ENCODE data around the gene NHLRC4. TPM values are rescaled to one million over a fixed set of nuclear protein-coding genes. Genes with fewer than 3 reads are reported as not detected.

Gene NHLRC4
- total RNA-seq, 1 donor from 2014 or later = 0.41 TPM

DNA sequence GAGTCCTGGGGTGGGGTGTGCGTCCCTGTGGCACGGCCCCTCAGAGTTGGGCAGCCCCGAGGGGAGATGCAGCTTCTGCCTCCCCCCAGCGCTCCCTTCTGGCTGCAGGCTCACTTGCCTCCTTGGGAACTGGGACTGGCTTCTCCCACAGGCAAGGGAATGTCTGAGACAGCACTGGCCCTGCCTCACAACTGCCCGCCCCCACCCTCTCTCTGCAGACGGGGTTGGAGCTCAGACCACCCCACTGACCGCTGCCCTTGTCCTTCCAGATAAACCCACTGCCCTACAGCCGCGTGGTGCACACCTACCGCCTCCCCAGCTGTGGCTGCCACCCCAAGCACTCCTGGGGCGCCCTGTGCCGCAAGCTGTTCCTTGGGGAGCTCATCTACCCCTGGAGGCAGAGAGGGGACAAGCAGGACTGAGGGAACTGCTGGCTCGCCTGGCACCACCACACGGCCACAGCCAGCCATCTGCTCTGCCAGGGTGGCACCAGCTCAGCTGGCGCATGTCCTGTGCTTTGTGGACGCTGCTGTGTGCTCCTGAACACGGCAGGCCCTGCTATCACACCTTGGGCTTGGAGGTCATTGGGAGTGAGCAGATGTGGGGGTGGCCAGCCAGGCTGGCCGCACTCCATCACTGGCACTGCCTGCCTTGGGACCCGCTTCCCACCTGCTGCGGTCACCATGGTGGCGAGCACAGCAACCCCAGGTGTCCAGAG is 16.0 kb downstream of the NHLRC4 start:
- no peak for DNase-seq

DNA sequence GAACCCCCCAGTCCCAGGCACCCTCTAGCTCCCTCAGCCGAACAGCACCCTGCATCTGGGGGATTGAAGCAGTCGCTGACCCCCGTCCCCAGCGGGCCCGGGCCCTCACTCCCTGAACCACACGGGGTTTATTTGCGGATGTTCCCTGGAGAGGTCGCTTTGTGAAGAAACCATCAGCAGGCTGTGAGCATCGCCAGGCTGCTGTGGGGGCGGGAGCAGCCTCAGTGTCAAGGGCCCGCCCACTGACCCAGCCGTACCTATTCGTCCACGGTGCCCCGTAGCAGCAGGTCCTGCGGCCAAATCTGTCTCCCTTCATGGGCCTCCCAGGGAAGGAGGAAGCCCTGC is 16.6 kb downstream of the NHLRC4 start:
- no peak for DNase-seq

DNA sequence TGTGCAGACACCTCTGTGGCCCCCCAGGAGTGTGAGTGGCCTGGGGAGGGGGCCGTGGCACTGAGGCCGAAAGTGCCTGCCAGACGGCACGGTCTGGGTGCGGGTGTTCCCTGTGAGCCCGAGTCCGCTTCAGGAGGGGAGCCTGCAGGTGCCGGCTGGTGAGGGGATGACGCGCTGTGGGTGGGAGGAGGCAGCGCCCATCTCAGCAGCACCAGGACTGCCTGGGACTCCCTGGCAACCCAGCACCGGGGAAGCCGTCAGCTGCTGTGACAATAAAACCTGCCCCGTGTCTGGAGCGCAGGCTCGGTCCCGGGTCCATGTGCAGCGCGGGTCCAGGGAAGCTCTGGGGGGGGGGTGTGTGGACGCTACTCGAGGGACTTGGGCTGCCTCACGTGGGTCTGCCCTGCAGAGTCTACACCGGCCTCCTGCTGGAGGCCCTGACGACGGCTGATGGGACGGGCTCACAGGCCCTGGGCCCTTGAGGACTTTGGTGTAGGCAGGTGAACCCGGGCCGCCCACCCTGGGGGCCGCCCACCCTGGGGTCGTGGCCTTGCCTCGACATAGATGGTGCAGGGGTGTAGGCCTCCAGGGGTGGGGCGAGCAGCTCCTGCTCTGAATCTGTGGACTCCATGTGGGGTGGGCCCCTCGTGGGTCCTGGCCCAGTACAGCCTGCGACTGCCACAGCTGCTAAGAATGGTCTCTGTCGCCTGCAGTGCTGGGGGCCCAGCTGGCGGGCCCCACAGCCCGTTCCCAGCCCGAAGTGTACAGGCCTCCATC is 17.2 kb downstream of the NHLRC4 start:
- no peak for DNase-seq

DNA sequence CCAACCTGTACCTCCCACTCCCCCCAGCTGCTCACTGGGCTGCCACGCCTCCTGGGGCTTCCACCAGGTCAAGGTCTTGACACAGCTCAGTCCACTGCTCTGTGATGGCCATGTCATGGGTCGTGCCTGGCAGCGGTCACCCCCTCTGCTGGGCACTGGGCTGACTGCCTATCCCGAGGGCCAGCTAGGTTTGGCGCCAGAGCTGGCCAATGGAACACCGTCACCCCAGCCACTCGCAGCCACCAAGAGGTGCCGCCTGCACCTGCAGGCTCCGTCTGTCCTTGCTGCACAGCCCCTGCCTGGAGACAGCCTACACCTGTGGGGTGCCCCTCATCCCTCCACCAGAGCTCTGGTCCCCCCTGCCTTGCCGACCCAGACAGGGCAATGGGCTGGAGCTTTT is 18.5 kb downstream of the NHLRC4 start:
- DNase-seq = no peak

DNA sequence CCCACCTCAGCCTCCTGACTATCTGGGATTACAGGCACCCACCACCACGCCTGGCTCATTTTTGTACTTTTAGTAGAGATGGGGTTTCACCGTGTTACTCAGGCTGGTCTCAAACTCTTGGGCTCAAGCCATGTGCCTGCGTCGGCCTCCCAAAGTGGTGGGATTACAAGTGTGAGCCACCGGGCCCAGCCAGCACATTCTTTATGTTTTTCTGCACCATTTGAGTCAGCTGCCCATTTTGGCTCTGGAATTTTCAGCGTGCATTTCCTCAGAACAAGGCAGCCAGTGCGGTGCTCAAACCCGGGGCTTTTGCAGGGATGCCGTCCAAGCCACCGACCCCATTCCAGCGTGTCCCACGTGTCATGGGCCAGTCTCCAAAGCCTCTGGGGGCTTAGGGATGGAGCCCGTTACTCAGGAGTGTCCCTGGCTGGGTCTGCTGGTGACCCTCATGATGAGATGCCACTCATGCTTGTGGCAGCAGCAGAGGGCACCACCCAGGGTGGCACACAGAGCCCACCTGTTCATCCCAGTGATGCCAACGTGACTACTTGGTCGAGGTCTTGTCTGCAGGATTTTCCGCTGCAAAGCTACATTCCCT is 19.3 kb downstream of the NHLRC4 start:
- no peak for DNase-seq

DNA sequence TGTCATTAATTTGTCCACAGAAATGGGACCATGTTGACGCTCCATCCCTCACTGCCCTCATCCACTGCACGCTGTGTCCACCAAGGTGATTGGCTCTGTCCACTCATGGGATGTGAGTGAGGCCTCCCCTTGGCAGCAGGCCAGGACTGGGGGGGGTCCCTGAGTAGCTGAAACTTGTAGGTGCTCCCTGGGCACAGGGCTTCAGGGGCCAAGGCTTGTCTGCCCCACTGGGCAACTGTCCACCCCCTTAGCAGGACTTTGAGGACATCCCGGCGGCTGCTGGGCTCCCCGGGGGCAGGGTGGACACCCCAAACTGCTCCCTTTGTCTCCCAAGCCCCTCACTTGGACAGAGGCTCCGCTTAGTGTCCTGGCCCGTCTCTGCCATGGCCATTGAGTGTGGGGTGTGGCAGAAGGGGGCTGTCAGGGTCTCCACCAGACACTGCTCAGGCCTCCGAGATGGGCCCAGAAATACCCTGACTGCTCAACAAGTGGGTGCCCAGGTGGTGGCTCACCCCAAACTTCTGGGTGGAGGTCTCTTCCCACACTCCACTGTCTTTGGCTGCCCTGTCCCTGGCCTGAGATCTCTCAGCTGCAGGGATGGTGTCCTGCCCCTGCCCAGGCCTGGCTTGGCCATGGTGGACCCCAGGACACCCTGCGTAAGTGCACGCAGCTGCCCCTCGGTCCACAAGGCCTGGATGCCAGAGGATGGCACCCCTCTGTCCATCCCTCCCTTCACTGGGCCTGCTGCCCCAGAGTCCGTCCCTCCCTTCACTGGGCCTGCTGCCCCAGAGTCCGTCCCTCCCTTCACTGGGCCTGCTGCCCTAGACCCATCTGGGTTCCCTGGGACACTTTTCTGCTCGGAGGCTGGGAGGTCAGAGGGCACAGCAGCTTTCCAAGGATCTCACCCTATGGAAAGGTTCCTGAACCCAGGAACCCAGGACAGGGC is 20.1 kb downstream of the NHLRC4 start:
- no peak for DNase-seq

DNA sequence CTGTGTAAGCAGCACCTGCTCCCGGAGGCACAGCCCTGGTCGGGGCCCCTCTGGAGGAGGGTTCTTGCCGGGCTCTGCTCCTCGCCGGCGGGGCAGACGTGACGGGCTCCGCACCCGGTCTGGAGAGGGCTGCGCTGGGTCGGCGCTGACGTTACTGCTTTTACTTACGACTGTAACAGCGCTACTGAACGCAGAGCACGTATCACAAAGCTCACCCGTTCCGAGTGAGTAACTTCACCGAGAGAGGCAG is 21.8 kb downstream of the NHLRC4 start:
- DNase-seq = peak; percentile 67

DNA sequence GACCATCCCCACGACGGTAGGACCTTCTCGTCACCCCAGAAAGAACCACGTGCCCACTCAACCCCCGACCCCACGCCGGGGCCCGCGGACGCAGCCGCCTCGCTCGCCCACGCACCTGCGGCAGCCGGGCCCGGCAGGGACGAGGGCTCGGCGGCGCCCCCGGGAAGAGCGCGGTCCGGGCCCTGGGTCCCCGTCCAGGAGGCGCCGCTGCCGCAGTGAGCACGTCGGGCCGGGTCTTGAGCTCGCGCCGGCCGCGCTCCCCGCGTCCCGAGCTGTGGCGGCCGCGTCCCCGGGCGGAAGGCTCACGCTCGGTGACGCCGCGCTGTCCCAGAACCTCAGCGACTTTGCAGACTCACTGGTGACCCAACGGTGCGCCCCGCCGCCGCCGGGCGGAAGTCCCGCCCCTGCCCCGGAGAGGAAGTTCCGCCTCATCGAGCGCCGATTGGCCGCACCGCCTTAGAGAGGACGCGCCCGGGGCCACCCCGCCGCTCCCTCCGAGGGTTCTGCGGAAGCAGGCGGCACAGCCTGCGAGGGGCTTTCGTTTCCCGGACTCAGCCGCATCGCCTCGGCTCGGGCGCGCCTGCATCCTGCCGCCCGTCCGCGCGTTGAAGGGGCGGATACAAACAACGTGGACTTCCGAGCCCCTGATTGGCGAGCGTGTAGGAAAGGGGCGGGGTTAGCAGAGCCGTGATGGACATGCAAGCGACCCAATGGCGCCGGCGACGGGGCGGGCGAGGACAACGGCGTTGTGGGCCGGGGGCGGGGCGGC is 22.3 kb downstream of the NHLRC4 start:
- peak; percentile 98 for DNase-seq

DNA sequence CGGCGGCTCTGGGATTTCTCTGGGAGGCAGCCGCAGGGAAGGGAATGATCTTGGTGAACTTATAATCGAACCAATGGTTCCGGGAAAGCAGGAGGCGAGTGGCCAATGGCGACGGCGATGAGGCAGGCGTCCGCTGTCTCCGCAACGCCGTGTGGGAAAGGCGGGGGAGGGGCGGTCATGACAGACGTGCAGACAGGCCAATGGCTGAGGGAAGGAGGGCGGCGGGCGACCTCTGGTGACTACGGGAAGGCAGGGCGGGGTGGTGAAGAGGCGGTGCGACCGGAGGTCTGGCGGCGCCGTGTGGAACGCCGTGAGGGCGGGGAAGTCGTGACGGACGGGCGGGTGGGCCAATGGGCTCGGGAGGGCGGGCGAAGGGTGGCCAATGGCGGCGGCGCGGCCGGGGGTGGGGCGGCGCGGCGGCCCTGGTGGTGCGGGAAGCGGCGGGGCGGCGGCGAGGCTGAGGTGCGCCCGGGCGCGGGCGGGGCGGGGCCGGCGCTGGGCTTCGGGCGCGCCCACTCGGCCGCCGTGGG is 22.9 kb downstream of the NHLRC4 start, which contains the start of gene RAB40C:
RAB40C (plus strand) TSS at position 409 of the 530 bp plus-strand sequence. CDS start 226 bp downstream, outside the sequence.
- DNase-seq = peak; percentile 99

DNA sequence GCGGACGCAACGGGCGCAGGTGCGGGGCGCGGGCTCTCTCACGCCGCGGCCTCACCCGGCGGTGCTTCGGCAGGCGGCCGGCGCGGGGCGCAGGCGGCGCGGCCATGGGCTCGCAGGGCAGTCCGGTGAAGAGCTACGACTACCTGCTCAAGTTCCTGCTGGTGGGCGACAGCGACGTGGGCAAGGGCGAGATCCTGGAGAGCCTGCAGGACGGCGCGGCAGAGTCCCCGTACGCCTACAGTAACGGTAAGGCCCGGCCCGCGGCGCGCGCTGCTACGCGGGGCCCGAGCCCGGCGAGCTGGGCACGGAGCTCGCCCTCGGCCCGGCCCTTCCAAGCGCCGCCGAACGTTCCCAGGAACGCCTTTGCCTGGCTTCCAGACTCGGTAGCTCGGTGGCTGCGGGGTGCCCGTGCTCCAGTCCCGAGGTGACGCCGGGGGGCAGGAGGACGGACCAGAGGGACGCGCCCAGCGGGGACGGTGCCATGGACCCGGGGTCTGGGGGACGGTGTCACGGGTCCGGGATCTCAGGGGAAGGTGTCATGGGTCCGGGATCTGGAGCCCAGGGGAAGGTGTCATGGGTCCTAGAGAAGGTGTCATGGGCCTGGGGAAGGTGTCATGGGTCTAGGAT is 23.5 kb downstream of the NHLRC4 start:
- DNase-seq = peak; percentile 63

DNA sequence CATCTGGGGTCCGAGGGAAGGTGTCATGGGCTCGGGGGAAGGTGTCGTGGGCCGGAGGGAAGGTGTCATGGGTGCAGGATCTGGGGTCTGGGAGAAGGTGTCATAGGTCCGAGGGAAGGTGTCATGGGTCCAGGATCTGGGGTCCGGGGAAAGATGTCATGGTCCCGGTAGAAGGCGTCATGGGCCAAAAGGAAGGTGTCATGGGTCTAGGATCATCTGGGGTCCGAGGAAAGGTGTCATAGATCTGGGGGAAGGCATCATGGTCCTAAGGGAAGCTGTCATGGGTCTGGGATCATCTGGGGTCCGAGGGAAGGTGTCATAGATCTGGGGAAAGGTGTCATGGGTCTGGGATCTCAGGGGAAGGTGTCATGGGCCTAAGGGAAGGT is 24.0 kb downstream of the NHLRC4 start:
- no peak for DNase-seq

DNA sequence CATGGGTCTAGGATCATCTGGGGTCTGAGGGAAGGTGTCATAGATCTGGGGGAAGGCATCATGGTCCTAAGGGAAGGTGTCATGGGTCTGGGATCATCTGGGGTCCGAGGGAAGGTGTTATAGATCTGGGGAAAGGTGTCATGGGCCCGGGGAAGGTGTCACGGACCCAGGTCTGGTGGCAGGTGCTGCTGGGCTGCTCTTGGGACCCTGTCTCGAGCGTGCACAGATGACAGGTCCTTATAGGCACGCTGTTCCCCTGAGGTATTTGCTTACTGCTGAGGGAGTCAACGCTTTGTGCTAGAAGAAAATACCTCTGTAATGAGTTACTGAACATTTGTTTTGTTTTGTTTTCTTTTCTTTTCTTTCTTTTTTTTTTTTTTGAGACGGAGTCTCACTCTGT is 24.4 kb downstream of the NHLRC4 start:
- no peak for DNase-seq

DNA sequence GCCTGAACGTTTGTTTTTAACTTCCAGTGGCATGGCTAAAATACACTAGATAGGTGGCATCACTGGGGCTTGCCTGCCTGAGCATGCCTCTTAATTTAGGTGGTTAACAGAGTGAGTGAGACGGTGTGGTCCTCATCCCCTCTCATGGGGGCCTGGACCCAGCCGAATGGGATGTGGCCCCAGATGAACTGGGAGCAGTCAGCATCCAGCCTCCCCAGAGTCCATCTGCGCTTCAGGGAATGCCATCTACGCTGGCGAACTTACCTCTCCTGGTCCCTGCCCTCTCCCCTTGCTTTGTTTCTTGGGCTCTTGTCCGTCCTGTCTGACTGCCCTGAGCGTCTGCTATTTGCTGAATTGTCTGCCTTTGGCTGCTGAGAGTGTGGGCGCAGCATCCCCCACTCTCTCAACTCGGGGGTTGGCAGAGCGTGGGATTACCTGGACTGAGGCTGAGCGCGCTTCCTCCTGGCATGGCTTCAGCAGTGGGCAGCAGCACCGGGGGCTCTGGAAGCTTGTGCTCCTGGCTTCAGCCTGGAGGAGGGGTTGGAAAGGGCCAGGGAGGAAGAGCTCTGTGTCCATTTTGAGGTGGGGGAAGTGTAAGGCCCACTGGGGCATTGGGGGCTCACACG is 25.2 kb downstream of the NHLRC4 start:
- DNase-seq = no peak

DNA sequence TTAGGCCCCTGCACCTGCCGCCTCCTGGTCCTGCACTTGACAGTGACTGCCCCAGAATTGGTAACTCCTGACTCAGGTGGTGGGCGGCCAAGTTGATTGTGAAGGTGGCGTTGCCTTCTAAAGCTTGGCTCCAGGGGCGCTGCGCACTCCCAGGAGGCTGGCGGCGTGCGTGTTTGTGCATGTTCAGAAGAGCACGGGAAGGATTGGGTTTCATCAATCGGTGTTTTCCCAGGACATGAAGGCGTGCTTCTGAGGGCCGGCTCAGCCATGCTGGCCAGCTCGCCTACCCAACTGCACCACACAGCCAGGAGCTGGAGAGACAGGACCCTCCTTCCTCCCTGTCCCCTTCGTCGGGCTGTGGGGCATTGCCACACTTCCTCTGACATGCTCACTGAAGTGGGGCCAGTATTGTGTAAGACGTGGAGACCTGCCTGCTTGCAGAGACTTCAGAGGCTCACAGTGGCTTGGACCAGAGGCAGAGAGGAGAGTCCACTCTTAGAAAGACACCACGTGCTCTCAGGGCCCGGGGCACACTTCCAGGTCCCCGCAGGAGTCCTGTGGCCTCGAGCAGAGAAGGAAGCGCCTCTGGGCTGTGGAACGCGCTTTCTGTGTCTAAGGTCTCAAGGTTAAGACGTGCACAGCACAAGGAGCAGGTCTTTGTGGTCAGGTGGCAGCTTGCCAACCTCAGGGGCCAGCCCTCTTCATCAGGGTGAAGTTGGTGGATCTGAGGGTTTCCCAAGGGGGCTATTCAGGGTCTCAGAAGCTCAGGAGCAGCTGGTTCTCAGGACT is 25.9 kb downstream of the NHLRC4 start:
- DNase-seq = peak; percentile 55

DNA sequence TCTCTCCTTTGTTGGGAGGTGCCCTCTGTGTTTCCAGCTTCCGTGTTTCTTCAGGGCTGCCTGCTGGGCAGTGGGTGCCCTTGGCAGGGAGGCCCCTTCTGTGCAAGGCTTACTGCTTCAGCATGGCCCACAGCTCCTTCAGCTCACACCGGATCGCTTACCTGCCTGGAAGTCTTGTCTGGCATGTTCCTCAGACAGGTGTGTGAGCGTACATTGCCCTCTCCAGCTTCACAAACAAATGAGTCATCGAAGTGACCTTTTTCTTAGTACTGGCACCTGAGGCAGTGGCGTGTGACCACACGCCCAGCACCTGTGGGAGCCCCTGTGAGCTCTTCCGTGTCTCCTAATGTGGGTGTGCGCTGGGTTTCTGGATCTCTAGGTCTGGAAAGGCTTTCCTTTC is 26.6 kb downstream of the NHLRC4 start:
- no peak for DNase-seq

DNA sequence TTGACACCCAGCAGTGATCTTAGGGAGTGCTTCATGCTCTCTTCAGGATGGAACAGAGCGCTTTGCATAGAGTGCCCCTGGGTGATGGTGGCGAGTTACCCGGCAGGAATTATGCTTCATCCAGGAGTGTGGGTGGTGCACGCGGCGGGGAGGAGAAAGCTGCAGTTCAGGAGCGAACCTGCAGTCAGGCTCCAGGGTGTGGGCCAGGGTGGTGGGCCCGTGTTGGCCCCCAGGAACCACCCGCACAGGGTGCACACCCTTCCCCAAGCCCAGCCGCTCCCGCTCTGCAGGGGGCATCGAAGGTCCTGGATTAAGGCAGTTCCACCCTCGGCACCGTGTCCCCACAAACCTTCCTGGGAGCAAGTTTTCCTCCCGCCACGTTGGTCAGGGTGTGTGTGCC is 27.0 kb downstream of the NHLRC4 start:
- no peak for DNase-seq

DNA sequence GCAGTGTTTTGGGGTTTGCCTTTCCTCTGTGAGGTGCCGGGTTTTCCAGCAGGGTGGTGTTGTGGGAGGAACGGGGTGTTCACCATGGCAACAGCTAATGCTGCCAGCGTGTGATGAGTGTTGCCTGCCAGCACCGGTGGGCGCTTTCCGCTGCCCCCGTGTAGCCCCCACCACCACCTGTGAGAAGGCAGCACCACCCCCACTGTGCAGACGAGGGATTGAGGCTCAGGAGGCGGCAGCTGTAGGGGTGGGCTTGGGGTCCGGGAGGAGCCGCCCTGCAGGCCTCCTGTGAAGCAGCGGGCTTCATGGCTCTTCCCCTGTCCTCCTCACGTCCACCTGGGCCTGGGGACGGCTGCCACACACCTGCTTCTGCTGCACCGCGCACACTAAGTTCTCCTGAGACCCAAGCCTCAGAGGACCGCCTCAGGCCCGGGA is 28.3 kb downstream of the NHLRC4 start:
- DNase-seq = no peak

DNA sequence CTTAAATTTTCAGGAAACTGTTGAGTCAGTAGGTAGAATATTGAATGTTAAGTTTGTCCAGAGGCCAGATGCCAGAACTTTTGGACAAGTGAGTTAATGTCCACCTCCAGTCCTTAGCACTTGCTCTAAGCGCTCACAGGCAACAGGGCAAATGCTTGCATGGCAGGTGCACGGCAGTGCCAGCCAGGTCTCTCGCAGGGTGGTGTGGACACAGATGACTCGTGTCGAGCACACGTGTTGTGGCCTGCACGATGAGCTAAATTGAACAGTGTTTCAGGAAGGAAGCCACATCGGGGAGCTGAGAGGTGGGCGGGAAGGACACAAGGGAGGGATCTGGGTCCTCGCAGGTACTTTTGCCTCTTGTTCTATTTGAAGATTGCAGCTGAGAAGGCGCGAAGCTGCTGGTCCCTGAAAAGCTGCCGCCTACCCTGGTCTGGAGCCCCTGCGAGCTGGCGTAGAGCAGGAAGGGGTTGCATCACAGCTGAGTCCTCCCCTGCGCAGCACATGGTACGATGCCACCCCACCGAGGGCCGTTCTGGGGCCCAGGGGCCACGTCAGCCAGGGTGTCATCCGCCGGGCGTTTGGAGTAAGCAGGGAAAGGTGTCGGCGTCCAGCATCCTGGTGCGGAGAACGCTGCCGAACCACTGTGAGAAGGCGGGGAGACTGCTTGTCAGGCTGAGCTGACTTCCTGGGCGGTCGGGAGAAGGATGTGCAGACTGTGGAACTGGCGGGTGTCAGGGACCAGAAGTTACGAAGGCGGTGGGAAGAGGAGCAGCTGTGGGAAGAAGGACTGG is 29.3 kb downstream of the NHLRC4 start:
- no peak for DNase-seq

DNA sequence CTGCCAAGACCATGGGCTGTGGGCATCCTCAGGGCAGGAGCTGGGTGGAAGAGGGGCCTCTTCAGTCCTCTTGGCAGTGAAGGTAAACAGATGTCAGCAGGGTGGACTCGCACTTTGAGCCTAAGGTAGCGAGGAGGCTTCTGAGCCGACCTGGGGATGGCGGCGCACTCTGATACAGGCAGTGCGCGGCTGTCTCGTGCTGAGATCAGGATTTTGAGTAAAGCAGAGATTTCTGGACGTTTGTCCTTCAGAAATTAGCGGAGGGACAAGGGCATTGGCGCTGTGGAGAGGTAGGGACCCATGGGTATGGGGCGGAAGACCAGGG is 29.9 kb downstream of the NHLRC4 start:
- no peak for DNase-seq
